GM10248 (cell line): Measurements from ENCODE around the gene SBNO2.

ENCODE experiments used
- CTCF ChIA-PET: fragments of 300-600 bp; sonication (Branson Sonifier 250); formaldehyde crosslinking; extraction: SDS; loops from one replicate; lab custom pipeline; 2021; ENCODE audit warnings: antibody characterized with exemption; lab: Yijun Ruan, JAX
- POLR2A ChIA-PET: fragments of 350-650 bp; sonication (Branson Sonifier 250); formaldehyde crosslinking; extraction: SDS; loops from one replicate; lab custom pipeline; 2020; ENCODE audit warnings: antibody characterized with exemption; lab: Yijun Ruan, JAX
- DNase-seq: peaks from one replicate; pipeline ENCODE4 v3.0.0; 2012; ENCODE audit errors: extremely low spot score
- TF ChIP-seq, protein P1 (sequence below): IDR thresholded peaks from 2 replicates; pipeline ENCODE4 v1.5.1; 2012; ENCODE audit warnings: mild to moderate bottlenecking, low read depth; ENCODE audit errors: extremely low read depth, missing control alignments, control extremely low read depth

SBNO2 gene

DNA sequence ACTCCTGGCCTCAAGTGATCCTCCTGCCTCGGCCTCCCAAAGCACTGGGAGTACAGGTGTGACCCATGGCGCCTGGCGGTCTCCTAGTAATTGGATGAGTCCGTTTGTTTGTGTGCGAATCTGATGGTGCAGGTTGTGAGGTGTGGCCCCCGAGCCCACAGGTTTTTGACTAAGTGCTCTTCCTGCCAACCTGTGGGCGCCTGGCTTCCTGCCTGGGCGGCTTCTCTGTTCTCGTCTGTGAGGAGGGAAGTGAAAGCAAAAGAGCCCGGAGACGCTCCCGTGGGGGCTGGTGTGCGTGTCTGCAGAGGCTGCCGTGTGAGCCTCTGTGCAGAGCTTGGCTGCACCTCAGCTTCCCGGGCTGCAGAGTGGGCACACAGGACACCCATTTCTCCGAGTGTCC is 97.1 kb downstream of the SBNO2 start:
- DNase-seq: peak; percentile 92
- CTCF ChIA-PET: interaction anchor here (0.9 to 2.0 kb wide), 3 partner anchors 10 to 12 kb away, joined by 3 to 5 read pairs (median 5); partner anchors contain the start of gene ARHGAP45
- TF ChIP-seq, protein P1, sequence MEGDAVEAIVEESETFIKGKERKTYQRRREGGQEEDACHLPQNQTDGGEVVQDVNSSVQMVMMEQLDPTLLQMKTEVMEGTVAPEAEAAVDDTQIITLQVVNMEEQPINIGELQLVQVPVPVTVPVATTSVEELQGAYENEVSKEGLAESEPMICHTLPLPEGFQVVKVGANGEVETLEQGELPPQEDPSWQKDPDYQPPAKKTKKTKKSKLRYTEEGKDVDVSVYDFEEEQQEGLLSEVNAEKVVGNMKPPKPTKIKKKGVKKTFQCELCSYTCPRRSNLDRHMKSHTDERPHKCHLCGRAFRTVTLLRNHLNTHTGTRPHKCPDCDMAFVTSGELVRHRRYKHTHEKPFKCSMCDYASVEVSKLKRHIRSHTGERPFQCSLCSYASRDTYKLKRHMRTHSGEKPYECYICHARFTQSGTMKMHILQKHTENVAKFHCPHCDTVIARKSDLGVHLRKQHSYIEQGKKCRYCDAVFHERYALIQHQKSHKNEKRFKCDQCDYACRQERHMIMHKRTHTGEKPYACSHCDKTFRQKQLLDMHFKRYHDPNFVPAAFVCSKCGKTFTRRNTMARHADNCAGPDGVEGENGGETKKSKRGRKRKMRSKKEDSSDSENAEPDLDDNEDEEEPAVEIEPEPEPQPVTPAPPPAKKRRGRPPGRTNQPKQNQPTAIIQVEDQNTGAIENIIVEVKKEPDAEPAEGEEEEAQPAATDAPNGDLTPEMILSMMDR: no peak
- POLR2A ChIA-PET: interaction anchor here (0.9 kb wide), 1 partner anchor 19 kb away, joined by 6 read pairs; no protein-coding TSS in a partner anchor

DNA sequence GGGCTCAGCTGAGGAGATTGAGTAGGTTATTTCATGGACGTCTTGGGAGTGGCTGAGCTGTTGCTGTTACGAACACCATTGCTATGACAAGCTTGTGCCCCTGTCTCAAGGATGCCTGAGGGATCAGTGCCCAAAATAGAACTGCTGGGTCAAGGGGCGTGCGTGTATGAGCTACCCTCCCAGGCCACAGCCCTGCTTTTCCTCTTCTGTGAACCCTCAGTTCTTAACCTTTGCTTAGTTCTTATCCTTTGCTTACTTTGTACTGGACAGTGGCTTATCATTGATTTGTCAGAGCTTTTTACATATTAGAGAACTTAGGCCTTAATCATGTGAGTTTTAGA is 98.1 kb downstream of the SBNO2 start:
- CTCF ChIA-PET: interaction anchor here (0.8 to 2.0 kb wide), 5 partner anchors 9 to 38 kb away, joined by 3 to 5 read pairs (median 5); partner anchors contain the start of gene ARHGAP45
- POLR2A ChIA-PET: interaction anchor here (1.0 to 1.6 kb wide), 2 partner anchors 9 to 18 kb away, joined by 4 to 5 read pairs; partner anchors contain the start of gene ARHGAP45

DNA sequence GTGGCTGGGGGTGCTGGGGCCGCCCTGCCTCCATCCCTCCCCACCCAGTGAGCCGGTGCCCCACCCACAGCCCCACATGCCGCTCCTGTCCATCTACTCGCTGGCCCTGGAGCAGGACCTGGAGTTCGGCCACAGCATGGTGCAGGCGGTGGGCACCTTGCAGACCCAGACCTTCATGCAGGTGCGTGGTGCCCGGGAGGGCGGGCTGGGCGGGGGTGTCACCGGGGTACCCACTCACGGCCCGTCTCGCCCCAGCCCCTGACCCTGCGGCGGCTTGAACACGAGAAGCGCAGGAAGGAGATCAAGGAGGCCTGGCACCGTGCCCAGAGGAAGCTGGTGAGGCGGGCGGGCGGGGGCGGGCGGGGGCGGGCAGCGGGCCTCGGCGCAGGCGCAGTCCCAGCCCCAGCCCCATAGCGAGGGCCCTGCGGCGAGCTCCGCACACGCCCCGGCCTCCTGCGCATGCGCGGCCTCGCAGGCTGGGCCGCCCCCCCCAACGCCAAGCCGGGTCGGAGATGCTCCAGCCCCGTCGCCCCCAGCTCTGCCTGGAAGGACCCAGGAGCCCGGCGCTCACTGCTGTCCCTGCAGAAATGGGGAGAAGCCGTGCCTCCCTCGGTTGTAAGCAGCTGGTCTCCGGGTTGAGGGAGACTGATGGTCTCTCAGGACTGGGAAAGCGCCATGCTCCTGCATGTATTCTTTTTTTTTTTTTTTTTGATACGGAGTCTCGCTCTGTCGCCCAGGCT is 99.4 kb downstream of the SBNO2 start:
- POLR2A ChIA-PET: interaction anchor here (0.6 to 1.6 kb wide), 8 partner anchors 9 to 194 kb away, joined by 3 to 5 read pairs (median 4); no protein-coding TSS in a partner anchor
- CTCF ChIA-PET: interaction anchor here (1.3 to 1.4 kb wide), 3 partner anchors 10 to 56 kb away, joined by 3 to 5 read pairs (median 3); no protein-coding TSS in a partner anchor
- peak; percentile 94 for DNase-seq
- TF ChIP-seq, protein P1: no peak

More for the DNA sequence above, 98.1 kb downstream of the SBNO2 start:
- DNase-seq: no peak
- TF ChIP-seq, protein P1: no peak

DNA sequence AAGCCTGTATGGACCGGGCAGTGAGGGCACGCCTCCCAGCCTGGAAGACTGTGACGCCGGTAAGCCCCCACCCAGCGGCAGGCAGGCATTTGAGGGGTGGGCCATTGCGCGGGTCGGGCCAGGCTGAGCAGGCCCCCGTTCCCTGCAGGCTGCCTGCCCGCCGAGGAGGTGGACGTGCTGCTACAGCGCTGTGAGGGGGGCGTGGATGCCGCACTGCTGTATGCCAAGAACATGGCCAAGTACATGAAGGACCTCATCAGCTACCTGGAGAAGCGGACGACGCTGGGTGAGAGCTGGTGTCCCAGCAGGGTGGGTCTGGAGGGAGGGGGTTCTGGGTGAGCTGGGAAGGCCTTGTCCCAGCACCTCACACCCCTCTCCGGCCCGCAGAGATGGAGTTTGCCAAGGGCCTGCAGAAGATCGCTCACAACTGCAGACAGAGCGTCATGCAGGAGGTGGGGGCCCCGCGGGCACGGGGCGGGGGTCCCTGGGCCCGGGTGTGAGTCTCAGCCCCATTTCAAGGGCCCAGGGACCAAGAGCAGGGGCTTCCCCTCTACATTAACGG is 100.0 kb downstream of the SBNO2 start:
- CTCF ChIA-PET: interaction anchor here (1.3 to 1.4 kb wide), 2 partner anchors 39 to 57 kb away, joined by 3 read pairs; no protein-coding TSS in a partner anchor
- POLR2A ChIA-PET: interaction anchor here (0.8 to 1.5 kb wide), 3 partner anchors 29 to 195 kb away, joined by 3 to 5 read pairs (median 4); no protein-coding TSS in a partner anchor

DNA sequence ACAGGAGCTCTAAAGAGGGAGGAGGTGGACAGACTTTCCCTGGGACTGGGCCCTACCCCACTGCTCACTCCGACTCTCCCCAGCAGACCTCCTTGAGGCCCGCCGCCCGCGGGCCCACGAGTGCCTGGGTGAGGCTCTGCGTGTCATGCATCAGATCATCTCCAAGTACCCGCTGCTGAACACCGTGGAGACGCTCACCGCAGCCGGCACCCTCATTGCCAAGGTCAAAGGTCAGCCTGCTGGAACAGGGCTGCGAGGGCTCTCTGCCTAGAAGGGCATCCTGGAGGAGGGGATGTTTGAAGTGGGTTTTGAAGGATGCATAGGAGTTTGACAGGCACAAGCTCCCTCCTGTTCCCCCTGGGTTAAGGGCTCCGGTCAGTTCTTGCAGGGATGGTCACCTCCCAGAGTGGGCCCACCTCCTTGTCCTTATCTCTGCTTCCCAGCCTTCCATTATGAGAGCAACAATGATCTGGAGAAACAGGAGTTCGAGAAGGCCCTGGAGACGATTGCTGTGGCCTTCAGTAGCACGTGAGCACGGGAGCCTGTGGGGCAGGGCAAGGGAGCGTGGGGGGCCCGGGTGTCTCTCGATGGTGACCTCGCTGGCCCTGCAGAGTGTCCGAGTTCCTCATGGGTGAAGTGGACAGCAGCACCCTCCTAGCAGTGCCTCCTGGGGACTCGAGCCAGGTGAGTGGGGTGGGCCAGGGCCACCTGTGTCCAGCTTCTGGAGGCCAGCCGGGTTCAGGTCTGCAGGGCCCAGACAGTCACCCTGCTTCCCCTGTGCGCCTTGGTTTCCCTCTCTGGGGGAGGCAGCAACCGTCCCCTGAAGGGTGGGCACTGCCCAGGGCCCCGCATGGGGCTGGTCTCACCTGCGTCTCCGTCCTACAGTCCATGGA is 100.8 kb downstream of the SBNO2 start:
- POLR2A ChIA-PET: interaction anchor here (0.5 kb wide), 1 partner anchor 25 kb away, joined by 4 read pairs; no protein-coding TSS in a partner anchor
- TF ChIP-seq, protein P1: no peak
- no peak for DNase-seq
- CTCF ChIA-PET: interaction anchor here (1.3 kb wide), 1 partner anchor 57 kb away, joined by 3 read pairs; no protein-coding TSS in a partner anchor

More for the DNA sequence above, 100.0 kb downstream of the SBNO2 start:
- no peak for DNase-seq
- TF ChIP-seq, protein P1: no peak
